Stimulated activated CD8-positive, alpha-beta memory T cell treated with anti-CD3 and anti-CD28 coated beads, Interleukin-15, amount 100 ng/mL, for 4 hours (primary cell): ENCODE measurements around the gene NECAP2.
"Not testable (repeated sequence)": the region's sequence is repeated elsewhere in the genome, so short reads cannot be mapped to it uniquely, and the experiment has no call there.

Experiments
- DNase-seq, 2 donors: peaks; one replicate each; pipeline ENCODE4 v3.0.0-alpha.2; 2020; ENCODE audit warnings: low read depth in 2 of 2

NECAP2 gene

DNA sequence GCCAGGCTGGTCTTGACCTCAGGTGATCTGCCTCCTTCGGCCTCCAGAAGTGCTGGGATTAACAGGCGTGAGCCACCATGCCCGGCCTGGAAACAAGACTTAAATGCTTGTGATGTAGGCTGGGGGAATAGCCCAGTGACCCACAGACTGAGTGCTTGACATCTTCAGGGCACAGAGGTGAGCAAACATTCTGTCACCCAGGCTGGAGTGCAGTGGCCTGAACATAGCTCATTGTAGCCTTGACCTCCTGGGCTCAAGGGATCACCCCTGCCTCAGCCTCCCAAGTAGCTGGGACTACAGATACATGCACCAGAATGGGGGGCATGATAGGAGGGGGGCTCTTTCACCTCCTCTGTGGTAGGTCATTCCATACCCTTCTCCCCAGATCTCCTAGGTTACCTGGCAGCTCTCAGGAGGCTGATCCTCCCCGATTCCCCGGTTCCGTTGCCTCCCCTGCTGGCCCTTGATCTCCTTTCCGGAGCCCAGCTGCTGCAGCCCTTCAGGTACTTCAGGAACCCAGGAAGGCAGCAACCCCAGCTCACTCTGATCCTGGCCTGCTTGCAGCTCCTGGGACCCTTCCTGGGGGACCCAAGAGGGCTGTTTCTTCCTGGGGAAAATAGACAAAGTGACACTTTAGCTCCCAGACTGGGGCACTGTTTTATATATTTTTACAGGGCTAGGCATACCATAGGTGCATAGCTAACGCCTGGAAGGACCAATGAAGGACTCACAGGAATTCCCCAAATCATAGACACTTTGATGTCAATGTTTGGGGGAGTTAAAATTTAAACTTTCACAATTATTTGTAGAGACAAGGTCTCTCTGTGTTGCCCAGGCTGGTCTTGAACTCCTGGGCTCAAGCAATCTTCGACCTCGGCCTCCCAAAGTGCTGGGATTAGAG lies 15.1 kb upstream of the NECAP2 start:
- DNase-seq, result no peak

DNA sequence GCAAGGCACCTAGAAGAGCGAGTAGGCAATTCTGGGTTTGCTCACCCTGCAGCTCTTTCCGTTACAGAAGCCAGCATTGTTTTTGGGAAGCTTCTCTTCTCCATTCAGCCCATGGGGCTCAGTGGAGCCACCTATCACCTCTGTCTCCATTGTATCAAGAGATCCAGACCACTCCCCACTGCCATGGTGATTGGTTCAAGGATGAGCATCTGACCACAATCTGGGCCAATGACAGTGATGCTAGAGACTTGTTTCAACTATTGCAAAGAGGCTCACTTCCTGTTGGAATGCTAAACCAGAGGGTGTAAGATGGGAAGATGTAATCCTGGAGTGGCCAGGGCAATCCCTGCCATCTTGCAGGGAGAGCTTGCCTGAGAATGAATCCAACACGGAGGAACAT lies 9.9 kb upstream of the NECAP2 start:
- no peak for DNase-seq

DNA sequence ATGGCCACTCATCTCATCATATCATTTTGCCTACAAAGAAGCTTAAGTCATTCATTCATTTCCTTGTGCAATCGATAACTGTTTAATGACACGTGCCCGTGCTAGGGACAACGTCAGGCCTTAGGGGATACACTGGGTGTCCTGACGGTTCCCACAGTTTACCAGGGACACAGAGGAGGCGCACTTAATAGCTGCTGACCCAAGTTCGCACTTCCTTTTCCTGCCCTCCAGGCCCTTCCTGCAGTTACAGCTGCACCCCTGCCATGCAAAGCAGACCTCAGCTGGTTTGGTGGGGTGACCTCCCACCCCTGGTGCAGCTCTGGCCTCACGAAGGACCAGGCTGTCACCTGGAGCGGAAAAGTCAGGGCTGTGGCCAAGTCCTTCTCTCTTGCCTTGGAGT lies 7.5 kb upstream of the NECAP2 start:
- no peak for DNase-seq

- DNase-seq, result no peak
These were observed 6.5 kb upstream of the NECAP2 start for GRCh38 chr1:16434007-16434406.

GRCh38 chr1:16434501-16434900 lies 6.0 kb upstream of the NECAP2 start:
- no peak for DNase-seq

- no peak for DNase-seq
These were observed 3.5 kb upstream of the NECAP2 start, which contains the start of gene SPATA21 for GRCh38 chr1:16436946-16437474. Gene SPATA21, minus strand, starts transcription at chr1:16437424. Its CDS starts 6,053 bp downstream, at chr1:16431371.

DNA sequence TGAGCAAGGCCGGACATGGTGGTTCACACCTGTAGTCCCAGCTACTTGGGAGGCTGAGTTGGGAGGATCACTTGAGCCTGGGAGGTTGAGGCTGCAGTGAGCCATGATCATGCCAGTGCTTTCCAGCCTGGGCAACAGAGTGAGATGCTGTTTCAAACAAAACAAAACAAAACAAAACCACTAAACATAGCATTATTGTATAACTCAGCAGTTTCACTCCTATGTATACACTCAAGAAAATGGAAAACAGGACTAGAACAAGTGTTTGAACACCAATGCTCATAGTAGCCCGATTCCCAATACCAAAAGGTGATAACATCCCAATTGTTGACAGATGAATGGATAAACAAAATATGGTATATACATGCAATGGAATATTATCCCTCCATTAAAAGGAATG lies 2.0 kb upstream of the NECAP2 start:
- DNase-seq, result no peak

DNA sequence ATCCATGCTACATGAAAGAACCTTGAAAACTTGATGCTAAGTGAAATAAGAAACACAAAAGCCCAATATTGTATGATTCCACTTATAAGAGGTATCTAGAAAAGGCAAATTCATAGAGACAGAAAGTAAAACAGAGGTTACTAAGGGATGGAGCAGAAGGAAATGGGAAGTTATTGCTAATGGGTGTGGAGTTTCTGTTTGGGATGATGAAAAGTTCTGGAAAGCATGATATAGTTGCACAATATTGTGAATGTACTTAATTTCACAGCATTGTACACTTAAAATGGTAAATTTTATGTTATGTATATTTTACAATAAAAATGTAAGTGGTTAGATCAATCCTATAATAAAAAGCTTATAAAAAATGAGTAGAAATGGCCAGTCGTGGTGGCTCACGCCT lies 1.6 kb upstream of the NECAP2 start:
- no peak for DNase-seq

DNA sequence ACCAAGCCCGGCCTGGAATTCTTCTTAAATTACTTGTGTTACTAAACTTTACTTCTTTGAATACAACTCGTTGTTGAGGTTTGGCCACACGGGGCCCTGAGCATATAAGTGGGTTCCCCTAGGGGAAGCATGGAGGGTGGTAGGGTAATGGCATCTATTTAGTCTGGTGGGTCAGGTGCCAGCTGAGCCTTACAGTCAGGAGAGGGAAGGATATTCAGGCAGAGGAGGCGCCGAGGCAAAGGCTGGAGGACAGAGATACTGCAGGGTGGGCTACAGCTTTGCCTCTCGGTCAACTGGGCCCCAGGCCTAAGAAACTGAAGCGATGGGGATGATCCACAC lies 424 bp upstream of the NECAP2 start:
- no peak for DNase-seq

- DNase-seq, result no peak
These were observed 750 bp downstream of the NECAP2 start for GRCh38 chr1:16441282-16441665.

- DNase-seq, result no peak
These were observed 1.7 kb downstream of the NECAP2 start for GRCh38 chr1:16442265-16442664.

- no peak for DNase-seq
These were observed 2.4 kb downstream of the NECAP2 start for GRCh38 chr1:16442941-16443340.

DNA sequence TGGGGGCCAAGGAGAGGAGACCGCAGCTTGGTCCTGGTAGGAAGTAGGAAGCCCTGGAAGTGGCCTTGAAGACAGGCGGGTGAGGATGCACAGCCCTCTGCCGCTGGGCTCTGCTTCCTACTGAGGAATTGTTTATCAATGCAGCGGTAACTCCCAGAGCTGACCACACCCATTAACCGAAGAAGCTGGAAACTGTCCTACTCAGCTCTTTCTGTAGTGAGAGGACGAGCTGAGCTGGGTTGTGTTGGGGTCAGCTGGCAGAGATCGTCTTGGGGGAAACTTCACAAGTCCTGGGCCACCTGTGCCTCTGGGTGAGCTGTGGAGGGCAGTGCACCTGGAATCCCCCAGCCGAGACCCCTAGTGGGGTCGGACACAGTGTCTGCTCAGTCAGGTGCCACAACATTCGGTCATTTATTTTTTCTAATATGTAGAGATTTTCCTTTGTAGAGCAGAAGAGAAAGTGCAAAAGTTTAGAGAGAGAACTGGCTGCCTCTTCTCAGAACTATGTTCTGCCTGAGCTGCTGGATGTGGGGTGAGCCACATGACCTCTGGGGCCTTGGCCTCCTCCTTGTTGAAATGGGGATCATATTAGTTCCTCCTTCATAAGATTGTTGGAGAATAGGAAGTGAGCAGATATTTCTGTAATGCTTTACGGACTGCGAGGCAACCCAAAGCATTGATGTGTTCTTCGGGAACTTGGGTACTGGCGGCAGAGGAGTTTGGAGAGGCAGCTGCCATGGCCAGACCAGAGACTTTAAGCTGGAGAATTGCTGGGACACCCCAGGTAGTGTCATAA lies 3.6 kb downstream of the NECAP2 start:
- DNase-seq, result no peak

DNA sequence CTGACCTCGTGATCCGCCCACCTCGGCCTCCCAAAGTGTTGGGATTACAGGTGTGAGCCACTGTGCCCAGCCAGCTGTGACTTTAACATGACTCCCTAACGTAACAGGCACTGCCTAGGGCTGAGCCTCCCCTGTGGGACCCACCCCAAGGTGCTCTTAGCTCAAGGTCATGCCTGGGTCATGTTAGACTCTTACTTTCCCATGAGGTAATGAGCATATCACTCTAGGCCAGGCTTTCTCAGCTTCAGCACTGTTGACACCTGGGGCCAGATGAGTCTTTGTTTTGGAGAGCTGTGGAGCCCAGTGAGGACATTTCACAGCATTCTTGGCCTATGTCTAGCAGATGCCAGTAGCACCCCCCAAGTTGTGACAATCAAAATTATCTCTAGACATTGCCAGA lies 4.5 kb downstream of the NECAP2 start:
- DNase-seq, result no peak

DNA sequence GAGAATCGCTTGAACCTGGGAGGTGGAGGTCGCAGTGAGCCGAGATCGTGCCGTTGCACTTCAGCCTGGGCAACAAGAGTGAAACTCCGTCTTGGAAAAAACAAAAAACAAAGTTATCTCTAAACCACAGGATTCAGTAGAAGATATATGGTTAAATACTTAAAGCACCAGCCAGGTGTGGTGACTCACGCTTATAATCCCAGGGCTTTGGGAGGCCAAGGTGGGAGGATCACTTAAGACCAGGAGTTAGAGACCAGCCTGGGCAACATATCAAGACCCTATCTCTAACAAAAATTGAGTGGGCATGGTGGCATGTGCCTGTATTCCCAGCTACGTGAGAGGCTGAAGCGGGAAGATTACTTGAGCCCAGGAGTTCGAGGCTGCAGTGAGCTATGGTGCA lies 5.6 kb downstream of the NECAP2 start:
- no peak for DNase-seq

- no peak for DNase-seq
These were observed 7.1 kb downstream of the NECAP2 start for GRCh38 chr1:16447641-16448040.

DNA sequence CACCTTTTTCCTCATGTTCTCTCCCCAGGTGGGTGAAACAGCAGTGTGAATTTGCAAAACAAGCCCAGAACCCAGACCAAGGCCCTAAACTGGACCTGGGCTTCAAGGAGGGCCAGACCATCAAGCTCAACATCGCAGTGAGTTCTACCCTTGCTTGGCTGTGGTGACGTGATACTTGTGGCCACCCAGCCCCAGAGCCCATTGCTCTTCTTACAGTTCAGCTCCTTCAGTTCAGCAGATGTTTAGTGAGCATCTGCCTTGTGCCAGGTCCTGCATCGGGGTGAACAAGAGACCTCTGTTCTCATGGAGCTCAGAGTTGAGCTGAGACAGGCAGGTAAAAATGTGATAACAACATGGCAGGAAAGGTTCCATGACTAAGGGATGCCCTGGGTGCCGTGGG lies 8.5 kb downstream of the NECAP2 start:
- DNase-seq, result no peak

GRCh38 chr1:16449666-16450065 lies 9.1 kb downstream of the NECAP2 start:
- DNase-seq, result no peak

GRCh38 chr1:16450863-16451481 lies 10.4 kb downstream of the NECAP2 start:
- no peak for DNase-seq

GRCh38 chr1:16451841-16452528 lies 11.5 kb downstream of the NECAP2 start:
- DNase-seq, result no peak

DNA sequence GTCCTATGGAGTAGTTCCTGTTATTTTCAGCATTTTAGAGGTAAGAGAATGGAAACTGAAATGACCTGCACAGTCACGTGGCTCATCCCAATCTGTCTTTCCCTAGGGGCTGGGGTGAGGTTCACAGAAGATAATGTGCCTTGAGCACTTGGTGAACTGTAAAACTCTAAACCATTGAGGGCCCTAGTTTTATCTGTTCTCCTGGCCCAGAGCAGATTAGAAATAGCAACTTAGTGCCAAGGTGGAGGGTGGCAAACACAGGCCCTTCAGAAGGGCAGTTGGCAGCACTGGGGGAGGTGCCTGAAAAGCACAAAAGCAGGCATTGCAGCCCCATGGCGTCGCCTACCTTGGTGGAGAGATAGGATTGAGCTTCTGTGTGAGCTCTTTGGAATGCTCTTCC lies 14.4 kb downstream of the NECAP2 start:
- not testable (repeated sequence) for DNase-seq

- not testable (repeated sequence) for DNase-seq
These were observed 15.6 kb downstream of the NECAP2 start for GRCh38 chr1:16456151-16456550.
